ENCODE measurements around the gene SNX18. TPM values are rescaled to one million over a fixed set of nuclear protein-coding genes. Genes with fewer than 3 reads are reported as not detected.

SNX18 gene
- total RNA-seq, 4 donors from 2014 or later: 26.3 to 36.3 (median 30.6) TPM

DNA sequence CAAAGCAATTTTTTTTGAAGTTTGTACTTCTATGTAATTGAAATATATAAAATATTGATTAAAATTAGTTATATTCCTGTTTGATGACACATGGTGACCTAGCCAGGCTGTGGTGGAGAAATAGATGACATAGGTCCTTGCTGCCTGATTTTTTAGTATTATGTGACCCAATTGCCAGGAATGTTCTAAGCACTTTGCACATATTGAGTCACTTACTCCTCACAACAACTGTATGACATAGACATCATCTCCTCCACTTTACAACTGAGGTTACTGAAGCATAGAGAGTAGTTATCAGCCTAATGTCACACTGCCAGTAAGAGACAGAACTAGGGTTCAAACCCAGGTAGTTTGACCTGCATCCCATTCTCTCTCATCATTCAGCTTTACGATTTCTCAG lies 26.2 kb upstream of the SNX18 start:
- no peaks in the 10 kb centered on the region for H3K36me3 ChIP-seq
- intact Hi-C loops (cut with DNase I): no loop called here
- no peaks in the 10 kb centered on the region for H3K27me3 ChIP-seq
- no peak overlapping the region for H3K4me3 ChIP-seq
- no peaks in the 10 kb centered on the region for H3K9me3 ChIP-seq
- TF ChIP-seq POLR2A (IDR thresholded peaks at IDR 0.05): no peak
- TF ChIP-seq, protein P1, sequence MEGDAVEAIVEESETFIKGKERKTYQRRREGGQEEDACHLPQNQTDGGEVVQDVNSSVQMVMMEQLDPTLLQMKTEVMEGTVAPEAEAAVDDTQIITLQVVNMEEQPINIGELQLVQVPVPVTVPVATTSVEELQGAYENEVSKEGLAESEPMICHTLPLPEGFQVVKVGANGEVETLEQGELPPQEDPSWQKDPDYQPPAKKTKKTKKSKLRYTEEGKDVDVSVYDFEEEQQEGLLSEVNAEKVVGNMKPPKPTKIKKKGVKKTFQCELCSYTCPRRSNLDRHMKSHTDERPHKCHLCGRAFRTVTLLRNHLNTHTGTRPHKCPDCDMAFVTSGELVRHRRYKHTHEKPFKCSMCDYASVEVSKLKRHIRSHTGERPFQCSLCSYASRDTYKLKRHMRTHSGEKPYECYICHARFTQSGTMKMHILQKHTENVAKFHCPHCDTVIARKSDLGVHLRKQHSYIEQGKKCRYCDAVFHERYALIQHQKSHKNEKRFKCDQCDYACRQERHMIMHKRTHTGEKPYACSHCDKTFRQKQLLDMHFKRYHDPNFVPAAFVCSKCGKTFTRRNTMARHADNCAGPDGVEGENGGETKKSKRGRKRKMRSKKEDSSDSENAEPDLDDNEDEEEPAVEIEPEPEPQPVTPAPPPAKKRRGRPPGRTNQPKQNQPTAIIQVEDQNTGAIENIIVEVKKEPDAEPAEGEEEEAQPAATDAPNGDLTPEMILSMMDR (IDR thresholded peaks at IDR 0.05): no peak
- 86 to 100% methylated on average over 1 of the region's 1 CpG for WGBS, 2 donors
- no peak for DNase-seq
- H3K27ac ChIP-seq: no peak overlapping the region
- H3K4me1 ChIP-seq: peaks cover 0 to 5% (median 0%) of the 10 kb centered on the region in 3 donors

DNA sequence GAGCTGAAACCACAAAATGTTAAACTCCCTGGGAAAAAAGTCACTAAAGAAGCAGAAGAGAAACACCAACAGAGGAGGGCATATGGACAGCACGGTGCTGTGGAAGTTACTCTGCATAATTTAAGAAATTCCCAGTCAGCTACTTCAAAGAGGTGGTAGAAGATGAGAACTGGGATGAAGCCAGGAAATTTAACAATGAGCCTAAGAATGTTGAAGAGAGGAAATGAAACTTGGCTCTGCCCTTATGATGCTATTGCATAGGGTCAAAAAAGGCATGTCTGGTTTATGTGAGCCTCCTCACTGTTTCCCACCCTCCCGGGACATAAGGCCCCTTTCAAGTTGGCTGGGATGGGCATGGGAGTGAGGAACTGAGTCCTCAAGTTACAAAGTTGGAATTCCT lies 25.4 kb upstream of the SNX18 start:
- TF ChIP-seq, protein P1 (IDR thresholded peaks at IDR 0.05): no peak
- no peak for TF ChIP-seq POLR2A (IDR thresholded peaks at IDR 0.05)
- H3K27me3 ChIP-seq: peaks cover 0 to 5% (median 0%) of the 10 kb centered on the region in 4 donors
- no peak overlapping the region for H3K4me3 ChIP-seq
- H3K4me1 ChIP-seq: peaks cover 0 to 5% (median 0%) of the 10 kb centered on the region in 3 donors
- peaks cover 0 to under 1% (median 0%) of the 10 kb centered on the region in 3 donors for H3K9me3 ChIP-seq
- intact Hi-C loops (cut with DNase I): no loop called here
- no peak for DNase-seq
- no peak overlapping the region for H3K27ac ChIP-seq
- H3K36me3 ChIP-seq: no peaks in the 10 kb centered on the region
- 33 to 47% methylated on average over 2 of the region's 2 CpGs for WGBS, 2 donors

DNA sequence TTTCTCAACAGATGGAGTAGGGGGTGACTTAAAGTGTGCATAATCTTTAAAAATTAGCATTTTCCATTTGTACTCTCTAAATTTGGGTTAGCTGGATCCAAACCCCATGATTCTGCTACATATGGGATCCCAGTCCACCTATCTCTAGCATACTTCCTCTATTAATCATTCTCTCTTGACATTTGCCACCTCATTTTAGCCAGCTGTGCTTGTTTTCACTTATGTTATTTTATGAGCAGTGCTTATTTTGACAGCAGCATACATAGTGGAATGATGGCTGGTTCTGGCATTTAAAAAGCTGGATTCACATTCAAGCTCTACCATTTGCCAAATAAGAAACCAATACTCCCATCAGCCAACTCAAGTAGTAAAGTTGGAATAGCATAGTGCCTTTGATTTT lies 22.5 kb upstream of the SNX18 start:
- H3K36me3 ChIP-seq: no peaks in the 10 kb centered on the region
- H3K27me3 ChIP-seq: peaks cover 0 to 12% (median 0%) of the 10 kb centered on the region in 4 donors
- intact Hi-C loops (cut with DNase I): no loop called here
- peaks cover 0 to 10% (median 6%) of the 10 kb centered on the region in 3 donors for H3K9me3 ChIP-seq
- no peak for DNase-seq
- no peak overlapping the region for H3K4me3 ChIP-seq
- no peak for TF ChIP-seq POLR2A (IDR thresholded peaks at IDR 0.05)
- TF ChIP-seq, protein P1 (IDR thresholded peaks at IDR 0.05): no peak
- H3K27ac ChIP-seq: no peak overlapping the region
- H3K4me1 ChIP-seq: no peaks in the 10 kb centered on the region

DNA sequence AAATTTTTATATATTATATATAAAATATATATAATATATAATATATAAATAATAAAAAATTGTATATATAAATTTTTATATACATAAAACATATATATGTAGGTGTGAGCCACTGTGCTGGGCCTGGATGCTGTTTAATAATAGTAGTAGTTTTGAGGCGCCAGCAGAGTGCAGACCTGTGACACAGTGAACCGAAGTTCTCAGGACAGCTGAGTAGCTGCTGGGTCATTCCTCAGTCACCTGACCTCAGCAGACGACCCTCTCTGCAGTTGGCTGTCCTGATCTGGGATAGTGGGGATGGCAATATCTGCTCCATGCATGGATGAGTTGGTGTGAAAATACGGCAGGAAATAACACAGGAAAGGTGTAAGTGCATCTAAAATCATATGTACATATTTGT lies 3.3 kb upstream of the SNX18 start:
- H3K36me3 ChIP-seq: peaks cover 0 to 7% (median 0%) of the 10 kb centered on the region in 3 donors
- H3K9me3 ChIP-seq: no peaks in the 10 kb centered on the region
- intact Hi-C loops (cut with DNase I): loop anchor here (10.0 kb wide), 1 partner anchor 631 kb away; no protein-coding TSS in a partner anchor
- no peak overlapping the region for H3K4me3 ChIP-seq
- TF ChIP-seq, protein P1 (IDR thresholded peaks at IDR 0.05): no peak
- TF ChIP-seq POLR2A (IDR thresholded peaks at IDR 0.05): no peak
- 8 to 14% methylated on average over 4 of the region's 4 CpGs for WGBS, 2 donors
- no peak overlapping the region for H3K27ac ChIP-seq
- DNase-seq: no peak
- no peaks in the 10 kb centered on the region for H3K27me3 ChIP-seq
- peaks cover 9 to 22% (median 13%) of the 10 kb centered on the region in 3 donors for H3K4me1 ChIP-seq

DNA sequence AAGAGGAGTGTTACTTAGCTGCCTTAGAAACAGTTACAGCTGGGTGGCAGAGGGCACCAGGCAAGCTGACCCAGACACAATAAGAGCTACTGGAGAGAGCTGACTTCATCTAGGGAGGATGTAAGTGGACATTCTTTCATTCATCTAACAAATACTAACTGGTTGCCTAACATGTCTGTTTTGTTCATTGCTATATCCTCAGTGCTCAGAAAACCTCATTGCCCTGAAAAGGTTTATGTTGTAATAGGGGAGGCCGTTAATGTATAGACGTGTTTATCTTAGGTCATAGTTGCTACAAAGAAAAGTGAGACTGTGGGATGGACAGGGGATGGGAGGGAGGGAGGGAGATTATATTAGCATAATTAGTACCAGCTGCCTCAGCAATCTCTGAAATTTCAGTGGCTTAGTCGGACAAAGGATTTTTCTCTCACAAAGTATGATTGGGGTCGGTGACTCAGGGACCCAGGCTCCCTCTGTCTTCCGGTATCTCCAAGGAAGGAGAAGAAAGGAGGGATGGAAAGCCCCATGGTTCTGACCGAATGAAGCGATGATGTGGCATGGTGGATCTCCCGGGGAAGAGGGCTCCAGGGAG lies 2.6 kb upstream of the SNX18 start:
- DNase-seq: no peak
- H3K27me3 ChIP-seq: no peaks in the 10 kb centered on the region
- no peak for TF ChIP-seq POLR2A (IDR thresholded peaks at IDR 0.05)
- TF ChIP-seq, protein P1 (IDR thresholded peaks at IDR 0.05): no peak
- intact Hi-C loops (cut with DNase I): loop anchor here (5.0 to 10.0 kb wide), 3 partner anchors 327 to 630 kb away; no protein-coding TSS in a partner anchor
- H3K36me3 ChIP-seq: peaks cover 0 to 11% (median 0%) of the 10 kb centered on the region in 3 donors
- H3K9me3 ChIP-seq: no peaks in the 10 kb centered on the region
- 61 to 65% methylated on average over 8 of the region's 8 CpGs for WGBS, 2 donors
- no peak overlapping the region for H3K27ac ChIP-seq
- peaks cover 15 to 29% (median 15%) of the 10 kb centered on the region in 3 donors for H3K4me1 ChIP-seq
- no peak overlapping the region for H3K4me3 ChIP-seq

Data from esophagus squamous epithelium (tissue), 5 donors.